Esophagus squamous epithelium (tissue), 4 donors: ENCODE results near the gene GBGT1.

Experiments used
- POLR2A ChIP-seq, 4 donors: fragments of 450-650 bp; IDR thresholded peaks; one replicate each; pipeline ENCODE4 v1.6.1; 2017; ENCODE audit warnings: antibody characterized with exemption in 4 of 4, mild to moderate bottlenecking in 4 of 4, moderate library complexity in 3 of 4
- TF ChIP-seq, protein P1 (sequence below), 6 experiments: fragments of 450-650 bp in 4 of 6; fragments of 200-600 bp in 2 of 6; sonication (generic) in 2 of 6; IDR thresholded peaks; one replicate each; pipeline ENCODE4 v1.5.1; 2016 to 2019; ENCODE audit warnings: antibody characterized with exemption in 6 of 6, mild to moderate bottlenecking in 4 of 6, moderate library complexity in 4 of 6

GRCh38 chr9:133168432-133168831 is 4.7 kb upstream of the GBGT1 start:
- TF ChIP-seq, protein P1, sequence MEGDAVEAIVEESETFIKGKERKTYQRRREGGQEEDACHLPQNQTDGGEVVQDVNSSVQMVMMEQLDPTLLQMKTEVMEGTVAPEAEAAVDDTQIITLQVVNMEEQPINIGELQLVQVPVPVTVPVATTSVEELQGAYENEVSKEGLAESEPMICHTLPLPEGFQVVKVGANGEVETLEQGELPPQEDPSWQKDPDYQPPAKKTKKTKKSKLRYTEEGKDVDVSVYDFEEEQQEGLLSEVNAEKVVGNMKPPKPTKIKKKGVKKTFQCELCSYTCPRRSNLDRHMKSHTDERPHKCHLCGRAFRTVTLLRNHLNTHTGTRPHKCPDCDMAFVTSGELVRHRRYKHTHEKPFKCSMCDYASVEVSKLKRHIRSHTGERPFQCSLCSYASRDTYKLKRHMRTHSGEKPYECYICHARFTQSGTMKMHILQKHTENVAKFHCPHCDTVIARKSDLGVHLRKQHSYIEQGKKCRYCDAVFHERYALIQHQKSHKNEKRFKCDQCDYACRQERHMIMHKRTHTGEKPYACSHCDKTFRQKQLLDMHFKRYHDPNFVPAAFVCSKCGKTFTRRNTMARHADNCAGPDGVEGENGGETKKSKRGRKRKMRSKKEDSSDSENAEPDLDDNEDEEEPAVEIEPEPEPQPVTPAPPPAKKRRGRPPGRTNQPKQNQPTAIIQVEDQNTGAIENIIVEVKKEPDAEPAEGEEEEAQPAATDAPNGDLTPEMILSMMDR (IDR thresholded peaks at IDR 0.05), result no peak
- no peak for TF ChIP-seq POLR2A (IDR thresholded peaks at IDR 0.05)
